DMS153 treated with DMSO at 0.1 percent for 48 hours (cell line): ENCODE results near the gene RRP12.

Experiments used
- DNase-seq: peaks from one replicate; lab custom pipeline; 2025; ENCODE audit not compliant: unreplicated experiment; lab: John Stamatoyannopoulos, UW

RRP12 gene

GRCh38 chr10:97318772-97319651, 82.1 kb downstream of the RRP12 start, which contains the start of gene FRAT1:
TSS of gene FRAT1 (plus strand) at chr10:97319271. CDS start at chr10:97319454, 183 bp downstream.
- peak; percentile 66 for DNase-seq

- no peak for DNase-seq
These were observed 86.5 kb downstream of the RRP12 start for GRCh38 chr10:97314671-97315070.

- DNase-seq = no peak
These were observed 88.2 kb downstream of the RRP12 start for GRCh38 chr10:97312897-97313296.

- no peak for DNase-seq
These were observed 90.0 kb downstream of the RRP12 start for GRCh38 chr10:97311111-97311626.

- no peak for DNase-seq
These were observed 93.0 kb downstream of the RRP12 start for GRCh38 chr10:97307866-97308780.

- no peak for DNase-seq
These were observed 93.7 kb downstream of the RRP12 start for GRCh38 chr10:97307441-97307840.
